ENCODE measurements around the gene AFF2. TPM values are rescaled to one million over a fixed set of nuclear protein-coding genes. Genes with fewer than 3 reads are reported as not detected.

Gene AFF2
- polyA plus RNA-seq, 1 of the 3 experiments (the other 2 are of a cell fraction) = not detected

GRCh38 chrX:148682206-148682605 is 181.8 kb downstream of the AFF2 start:
- Histone ChIP-seq H3K9me3 (no peaks in the 10 kb centered on the region), H3K9me2 (no peaks in the 10 kb centered on the region), H3K4me2 (no peak overlapping the region), H2AFZ (ENCODE audit: low read depth) (no peak overlapping the region), H3K79me2 (ENCODE audit: insufficient read depth) (no peaks in the 10 kb centered on the region), H3K27ac (ENCODE audit: low read depth in 2 of 2, low read length in 1 of 2) (no peak overlapping the region), H4K20me1 (ENCODE audit: insufficient read depth) (no peaks in the 10 kb centered on the region), H3K27me3 (ENCODE audit: insufficient read depth) (no peaks in the 10 kb centered on the region), H3K4me1 (ENCODE audit: control insufficient read depth in 1 of 2, insufficient read depth in 2 of 2, low read depth in 1 of 2, low read length in 1 of 2) (no peaks in the 10 kb centered on the region), H3K4me3 (ENCODE audit: low read depth in 2 of 2, low read length in 1 of 2) (no peak overlapping the region), H3K36me3 (replicated peaks in 1 of 2; ENCODE audit: control insufficient read depth in 1 of 2, insufficient read depth in 2 of 2, low read length in 1 of 2) (no peaks in the 10 kb centered on the region), H3F3A (replicated peaks; ENCODE audit: insufficient read depth) (no peaks in the 10 kb centered on the region), H3K9ac (no peak overlapping the region)
- TF ChIP-seq TAF1 (IDR thresholded peaks at IDR 0.05; ENCODE audit: borderline replicate concordance, low read depth, low read length) = no peak
- no peak for TF ChIP-seq TEAD4 (IDR thresholded peaks at IDR 0.05; ENCODE audit: borderline replicate concordance, insufficient read depth)
- TF ChIP-seq GATA2 (CRISPR knock-in tag; IDR thresholded peaks at IDR 0.05) = no peak
- no peak for TF ChIP-seq SMC3 (IDR thresholded peaks at IDR 0.05; ENCODE audit: low read depth, low read length)
- no peak for TF ChIP-seq NFIC (IDR thresholded peaks at IDR 0.05; ENCODE audit: borderline replicate concordance)
- TF ChIP-seq EZH2phosphoT487 (IDR thresholded peaks at IDR 0.05; ENCODE audit: borderline replicate concordance, low read depth) = no peak
- TF ChIP-seq NRF1 (IDR thresholded peaks at IDR 0.05; ENCODE audit: low read depth, low read length) = no peak
- TF ChIP-seq MAX (IDR thresholded peaks at IDR 0.05; ENCODE audit: low read depth) = no peak
- TF ChIP-seq IRF3 (IDR thresholded peaks at IDR 0.05; ENCODE audit: low read depth, low read length) = no peak
- TF ChIP-seq RCOR1 (IDR thresholded peaks at IDR 0.05; ENCODE audit: low read length) = no peak
- TF ChIP-seq RXRA (IDR thresholded peaks at IDR 0.05; ENCODE audit: borderline replicate concordance, low read depth) = no peak
- no peak for DNase-seq
- WGBS (ENCODE audit: low lambda C conversion rate) = 6% methylated on average over 4 of the region's 4 CpGs
- POLR2A ChIA-PET = no interaction called here
- CTCF ChIA-PET = no interaction called here

- Histone ChIP-seq H3K9me3 (no peaks in the 10 kb centered on the region), H3K9ac (no peak overlapping the region), H3F3A (replicated peaks; ENCODE audit: insufficient read depth) (no peaks in the 10 kb centered on the region), H3K36me3 (replicated peaks in 1 of 2; ENCODE audit: control insufficient read depth in 1 of 2, insufficient read depth in 2 of 2, low read length in 1 of 2) (no peaks in the 10 kb centered on the region), H3K27ac (ENCODE audit: low read depth in 2 of 2, low read length in 1 of 2) (no peak overlapping the region), H3K27me3 (ENCODE audit: insufficient read depth) (no peaks in the 10 kb centered on the region), H3K9me2 (no peaks in the 10 kb centered on the region), H3K4me1 (ENCODE audit: control insufficient read depth in 1 of 2, insufficient read depth in 2 of 2, low read depth in 1 of 2, low read length in 1 of 2) (no peaks in the 10 kb centered on the region), H2AFZ (ENCODE audit: low read depth) (no peak overlapping the region), H3K4me2 (no peak overlapping the region), H3K4me3 (ENCODE audit: low read depth in 2 of 2, low read length in 1 of 2) (no peak overlapping the region), H4K20me1 (ENCODE audit: insufficient read depth) (no peaks in the 10 kb centered on the region), H3K79me2 (ENCODE audit: insufficient read depth) (no peaks in the 10 kb centered on the region)
- CTCF ChIA-PET = no interaction called here
- POLR2A ChIA-PET = no interaction called here
- TF ChIP-seq NFIC (IDR thresholded peaks at IDR 0.05; ENCODE audit: borderline replicate concordance) (no peak), USF2 (IDR thresholded peaks at IDR 0.05; ENCODE audit: borderline replicate concordance, low read depth, low read length) (no peak), FOXM1 (IDR thresholded peaks at IDR 0.05; ENCODE audit: low read depth) (no peak), ZBTB33 (IDR thresholded peaks at IDR 0.05; ENCODE audit: borderline replicate concordance, low read depth) (no peak), RFX5 (IDR thresholded peaks at IDR 0.05; ENCODE audit: low read length) (no peak)
- 4% methylated on average over 2 of the region's 2 CpGs for WGBS (ENCODE audit: low lambda C conversion rate)
- DNase-seq = no peak
These were observed 191.0 kb downstream of the AFF2 start for GRCh38 chrX:148691456-148691855.

Data from SK-N-SH (cell line).